BE2C (cell line): ENCODE measurements around the gene CDK2AP2.

ENCODE experiments used
- DNase-seq: peaks from one replicate; pipeline ENCODE4 v3.0.0-alpha.2; 2020
- H3K27me3 ChIP-seq: fragments of 250-450 bp; sonication (Bioruptor Pico); 2 replicates; pipeline ENCODE4 v1.5.1; 2020; ENCODE audit warnings: mild to moderate bottlenecking
- H3K36me3 ChIP-seq: fragments of 250-450 bp; sonication (Bioruptor Pico); 2 replicates; pipeline ENCODE4 v1.5.1; 2020; ENCODE audit warnings: mild to moderate bottlenecking
- H3K4me1 ChIP-seq: fragments of 250-450 bp; sonication (Bioruptor Pico); 2 replicates; pipeline ENCODE4 v1.5.1; 2020
- H3K4me3 ChIP-seq: 2 replicates; pipeline ENCODE4 v1.5.1; 2011; ENCODE audit warnings: low read depth, low read length
- H3K9me3 ChIP-seq: fragments of 250-450 bp; sonication (Bioruptor Pico); 2 replicates; pipeline ENCODE4 v1.5.1; 2020
- CTCF ChIP-seq: IDR thresholded peaks from 2 replicates; pipeline ENCODE4 v1.5.1; 2012; ENCODE audit warnings: mild to moderate bottlenecking, low read depth, low read length

CDK2AP2 gene

GRCh38 chr11:67522338-67522737 lies 14.4 kb upstream of the CDK2AP2 start:
- Histone ChIP-seq H3K4me3 (no peak overlapping the region), H3K4me1 (no peaks in the 10 kb centered on the region), H3K27me3 (no peaks in the 10 kb centered on the region), H3K36me3 (no peaks in the 10 kb centered on the region), H3K9me3 (no peaks in the 10 kb centered on the region)
- no peak for TF ChIP-seq CTCF
- DNase-seq: no peak

GRCh38 chr11:67521924-67522323 lies 14.0 kb upstream of the CDK2AP2 start:
- H3K4me3 ChIP-seq: no peak overlapping the region
- no peaks in the 10 kb centered on the region for H3K4me1 ChIP-seq
- H3K9me3 ChIP-seq: no peaks in the 10 kb centered on the region
- H3K27me3 ChIP-seq: no peaks in the 10 kb centered on the region
- DNase-seq: no peak
- H3K36me3 ChIP-seq: no peaks in the 10 kb centered on the region
- no peak for TF ChIP-seq CTCF

GRCh38 chr11:67520856-67521824 lies 13.2 kb upstream of the CDK2AP2 start:
- TF ChIP-seq CTCF: no peak
- Histone ChIP-seq H3K9me3 (no peaks in the 10 kb centered on the region), H3K27me3 (no peaks in the 10 kb centered on the region), H3K4me1 (no peaks in the 10 kb centered on the region), H3K36me3 (no peaks in the 10 kb centered on the region), H3K4me3 (no peak overlapping the region)
- no peak for DNase-seq

- Histone ChIP-seq H3K36me3 (no peaks in the 10 kb centered on the region), H3K4me3 (no peak overlapping the region), H3K9me3 (no peaks in the 10 kb centered on the region), H3K27me3 (no peaks in the 10 kb centered on the region; the same call in 1 of the 2 replicates), H3K4me1 (no peaks in the 10 kb centered on the region)
- no peak for TF ChIP-seq CTCF
- no peak for DNase-seq
These were observed 11.8 kb upstream of the CDK2AP2 start for GRCh38 chr11:67519726-67520125.

- no peak for DNase-seq
- H3K4me3 ChIP-seq: no peak overlapping the region
- no peak for TF ChIP-seq CTCF
- H3K27me3 ChIP-seq: peaks cover 12% of the 10 kb centered on the region
- H3K9me3 ChIP-seq: no peaks in the 10 kb centered on the region
- H3K36me3 ChIP-seq: no peaks in the 10 kb centered on the region
- H3K4me1 ChIP-seq: no peaks in the 10 kb centered on the region
These were observed 10.0 kb upstream of the CDK2AP2 start for GRCh38 chr11:67517784-67518552.

GRCh38 chr11:67516806-67517205 lies 8.8 kb upstream of the CDK2AP2 start:
- Histone ChIP-seq H3K36me3 (no peaks in the 10 kb centered on the region), H3K9me3 (no peaks in the 10 kb centered on the region), H3K4me3 (no peak overlapping the region), H3K4me1 (no peaks in the 10 kb centered on the region), H3K27me3 (peaks cover 22% of the 10 kb centered on the region)
- no peak for DNase-seq
- no peak for TF ChIP-seq CTCF
